ENCODE measurements around the gene OR6P1. TPM values are rescaled to one million over a fixed set of nuclear protein-coding genes. Genes with fewer than 3 reads are reported as not detected.

Gene OR6P1, protein sequence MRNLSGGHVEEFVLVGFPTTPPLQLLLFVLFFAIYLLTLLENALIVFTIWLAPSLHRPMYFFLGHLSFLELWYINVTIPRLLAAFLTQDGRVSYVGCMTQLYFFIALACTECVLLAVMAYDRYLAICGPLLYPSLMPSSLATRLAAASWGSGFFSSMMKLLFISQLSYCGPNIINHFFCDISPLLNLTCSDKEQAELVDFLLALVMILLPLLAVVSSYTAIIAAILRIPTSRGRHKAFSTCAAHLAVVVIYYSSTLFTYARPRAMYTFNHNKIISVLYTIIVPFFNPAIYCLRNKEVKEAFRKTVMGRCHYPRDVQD
- not detected for polyA plus RNA-seq (2012; ENCODE audit: low read depth, missing spikeins)

DNA sequence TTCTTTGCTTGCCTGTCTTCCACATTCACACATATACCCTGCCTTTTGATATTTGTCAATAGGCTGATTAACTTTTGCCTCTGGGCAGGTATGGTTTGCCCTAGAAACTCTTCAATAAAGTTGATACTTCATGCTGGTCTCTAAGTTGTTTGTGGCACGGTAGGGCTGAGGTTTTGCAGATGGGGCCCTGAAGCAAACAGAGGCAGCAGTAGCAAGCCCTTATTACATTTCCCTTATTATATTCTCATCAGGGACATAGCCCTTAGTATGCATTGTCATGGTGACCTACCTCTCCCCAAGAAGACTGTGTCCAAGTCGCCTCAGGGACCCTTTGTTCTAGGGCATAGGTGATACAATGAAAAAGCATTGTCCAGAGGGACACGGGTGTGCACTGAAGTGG is at the start of gene OR6P1:
TSS of gene OR6P1 (minus strand) at position 101 of the 400 bp plus-strand sequence. CDS start 6,976 bp downstream, outside the sequence.
- no peak for TF ChIP-seq SPI1 (IDR thresholded peaks at IDR 0.05; ENCODE audit: low read depth, low read length)
- no peak for TF ChIP-seq POLR2A (IDR thresholded peaks at IDR 0.05; ENCODE audit: low read depth, low read length)
- no peak for TF ChIP-seq PAX5 (IDR thresholded peaks at IDR 0.05; ENCODE audit: insufficient read depth, low read length, severe bottlenecking)
- TF ChIP-seq POU2F2 (IDR thresholded peaks at IDR 0.05; ENCODE audit: low read depth, low read length): no peak
- DNase-seq (ENCODE audit: insufficient read length, low spot score) (no peak), FAIRE-seq (no peak)

DNA sequence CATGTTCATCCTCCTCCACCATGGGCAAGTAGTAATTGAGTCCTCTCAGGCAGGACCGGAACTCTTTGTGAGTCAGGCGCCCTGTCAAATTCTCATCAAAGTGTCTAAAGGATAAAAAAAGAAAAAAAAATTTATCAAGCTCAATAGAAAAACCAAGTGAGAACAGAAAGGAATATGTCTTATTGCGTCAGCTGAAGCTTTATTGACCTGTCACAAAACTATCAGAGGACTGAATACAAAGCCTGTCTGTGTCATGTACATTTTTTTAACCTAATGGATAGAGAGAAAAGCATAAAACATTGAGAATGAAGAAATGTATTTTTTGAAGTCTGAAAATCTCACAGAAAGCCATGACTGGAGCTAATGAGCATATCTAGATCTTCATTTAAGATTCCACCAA is 43.4 kb upstream of the OR6P1 start:
- DNase-seq (ENCODE audit: insufficient read length, low spot score) (no peak), FAIRE-seq (no peak)
- TF ChIP-seq PAX5 (IDR thresholded peaks at IDR 0.05; ENCODE audit: insufficient read depth, low read length, severe bottlenecking) (no peak), POLR2A (IDR thresholded peaks at IDR 0.05; ENCODE audit: low read depth, low read length) (no peak), POLR2AphosphoS5 (IDR thresholded peaks at IDR 0.05; ENCODE audit: low read depth, low read length) (no peak), POU2F2 (IDR thresholded peaks at IDR 0.05; ENCODE audit: low read depth, low read length) (no peak), TAF1 (IDR thresholded peaks at IDR 0.05; ENCODE audit: low read depth, low read length) (no peak), SPI1 (IDR thresholded peaks at IDR 0.05; ENCODE audit: low read depth, low read length) (no peak)

DNA sequence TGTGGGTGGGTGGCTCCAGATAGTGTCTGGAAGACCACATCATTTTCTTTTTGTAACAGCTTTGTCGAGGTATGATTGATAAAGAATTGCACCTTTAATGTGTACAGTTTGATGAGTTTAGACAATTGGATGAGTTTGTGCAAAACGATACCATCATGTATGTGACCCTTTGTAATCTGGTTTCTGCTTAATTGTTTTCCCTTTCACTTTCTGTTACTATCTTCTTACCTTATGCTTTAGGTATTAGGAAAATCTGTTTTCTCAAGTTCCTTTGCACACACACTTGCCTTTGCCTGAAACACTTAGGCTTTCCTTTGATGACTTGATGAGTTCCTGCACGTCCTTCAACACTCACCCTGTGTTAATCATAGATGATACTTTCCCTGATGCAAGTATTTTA is 41.5 kb upstream of the OR6P1 start:
- FAIRE-seq (no peak), DNase-seq (ENCODE audit: insufficient read length, low spot score) (no peak)
- TF ChIP-seq POLR2A (IDR thresholded peaks at IDR 0.05; ENCODE audit: low read depth, low read length) (no peak), PAX5 (IDR thresholded peaks at IDR 0.05; ENCODE audit: insufficient read depth, low read length, severe bottlenecking) (no peak), TAF1 (IDR thresholded peaks at IDR 0.05; ENCODE audit: low read depth, low read length) (no peak), POLR2AphosphoS5 (IDR thresholded peaks at IDR 0.05; ENCODE audit: low read depth, low read length) (no peak), POU2F2 (IDR thresholded peaks at IDR 0.05; ENCODE audit: low read depth, low read length) (no peak)

- FAIRE-seq (no peak), DNase-seq (ENCODE audit: insufficient read length, low spot score) (no peak)
- TF ChIP-seq POU2F2 (IDR thresholded peaks at IDR 0.05; ENCODE audit: low read depth, low read length) (no peak), POLR2A (IDR thresholded peaks at IDR 0.05; ENCODE audit: low read depth, low read length) (no peak), PAX5 (IDR thresholded peaks at IDR 0.05; ENCODE audit: insufficient read depth, low read length, severe bottlenecking) (no peak), TAF1 (IDR thresholded peaks at IDR 0.05; ENCODE audit: low read depth, low read length) (no peak), SPI1 (IDR thresholded peaks at IDR 0.05; ENCODE audit: low read depth, low read length) (no peak), POLR2AphosphoS5 (IDR thresholded peaks at IDR 0.05; ENCODE audit: low read depth, low read length) (no peak)
Observed at GRCh38 chr1:158607296-158607695, 36.9 kb upstream of the OR6P1 start.

DNA sequence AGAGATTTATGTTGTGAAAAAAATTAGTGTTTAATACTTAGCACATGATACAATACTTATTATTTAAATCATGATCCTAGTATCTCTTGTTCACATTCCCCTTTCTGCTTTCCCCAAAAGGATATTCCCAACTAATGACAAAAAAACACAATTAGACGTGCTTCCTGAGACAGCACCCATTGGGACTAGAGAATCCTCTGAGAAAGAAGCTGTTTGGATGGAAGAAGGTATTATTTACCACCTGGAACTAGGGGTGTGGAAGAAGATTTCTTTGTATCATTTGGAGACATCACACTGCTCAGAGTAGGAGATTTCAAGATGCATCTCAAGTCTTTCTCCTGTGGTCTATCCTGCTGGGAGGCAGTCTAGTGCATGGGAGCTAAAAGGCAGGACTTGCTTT is 34.6 kb upstream of the OR6P1 start, which contains the start of gene OR10Z1:
TSS of gene OR10Z1 (plus strand) at position 301 of the 400 bp plus-strand sequence. CDS start 1,171 bp downstream, outside the sequence.
- FAIRE-seq (no peak), DNase-seq (ENCODE audit: insufficient read length, low spot score) (no peak)
- TF ChIP-seq SPI1 (IDR thresholded peaks at IDR 0.05; ENCODE audit: low read depth, low read length) (no peak), POLR2A (IDR thresholded peaks at IDR 0.05; ENCODE audit: low read depth, low read length) (no peak), POLR2AphosphoS5 (IDR thresholded peaks at IDR 0.05; ENCODE audit: low read depth, low read length) (no peak), TAF1 (IDR thresholded peaks at IDR 0.05; ENCODE audit: low read depth, low read length) (no peak), PAX5 (IDR thresholded peaks at IDR 0.05; ENCODE audit: insufficient read depth, low read length, severe bottlenecking) (no peak), POU2F2 (IDR thresholded peaks at IDR 0.05; ENCODE audit: low read depth, low read length) (no peak)

DNA sequence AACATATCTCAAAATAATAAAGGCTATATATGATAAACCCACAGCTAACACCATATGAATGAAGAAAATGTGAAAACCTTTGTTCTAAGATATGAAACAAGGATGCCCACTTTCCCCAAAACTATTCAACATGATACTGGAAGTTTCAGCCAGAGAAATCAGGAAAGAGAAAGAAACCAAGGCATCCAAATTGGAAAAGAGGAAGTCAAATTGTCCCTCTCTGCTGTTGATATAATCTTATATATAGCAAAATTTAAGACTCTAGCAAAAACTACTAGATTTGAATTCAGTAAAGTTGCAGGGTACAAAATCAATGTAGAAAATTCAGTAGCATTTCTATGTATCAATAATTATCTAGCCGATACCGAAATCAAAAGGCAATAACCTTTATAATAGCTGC is 30.4 kb upstream of the OR6P1 start:
- DNase-seq (ENCODE audit: insufficient read length, low spot score) (no peak), FAIRE-seq (no peak)
- TF ChIP-seq POLR2A (IDR thresholded peaks at IDR 0.05; ENCODE audit: low read depth, low read length) (no peak), SPI1 (IDR thresholded peaks at IDR 0.05; ENCODE audit: low read depth, low read length) (peak; percentile 6; the same call in 1 of the 2 replicates), PAX5 (IDR thresholded peaks at IDR 0.05; ENCODE audit: insufficient read depth, low read length, severe bottlenecking) (no peak), POU2F2 (IDR thresholded peaks at IDR 0.05; ENCODE audit: low read depth, low read length) (no peak), TAF1 (IDR thresholded peaks at IDR 0.05; ENCODE audit: low read depth, low read length) (no peak), POLR2AphosphoS5 (IDR thresholded peaks at IDR 0.05; ENCODE audit: low read depth, low read length) (no peak)

DNA sequence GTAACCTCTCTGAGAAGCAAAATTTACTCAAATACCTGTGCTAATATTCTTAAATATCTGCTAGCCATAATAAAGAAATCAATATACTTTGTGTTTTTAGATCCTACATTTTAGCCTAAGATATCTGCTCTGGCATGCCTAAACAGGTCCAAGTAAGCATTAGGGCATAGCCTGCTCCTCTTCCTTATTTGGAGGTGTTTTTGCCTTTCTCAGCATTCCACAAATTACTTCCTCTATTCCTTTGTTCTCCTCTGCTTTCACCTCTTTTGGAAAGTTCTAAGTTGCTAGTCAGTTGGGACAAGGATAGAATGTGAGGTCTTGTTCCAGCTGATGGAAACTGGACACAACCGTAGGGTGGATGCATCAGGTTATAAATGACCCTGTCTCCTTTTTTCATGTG is 16.6 kb upstream of the OR6P1 start:
- FAIRE-seq (no peak), DNase-seq (ENCODE audit: insufficient read length, low spot score) (no peak)
- no peak for TF ChIP-seq PAX5 (IDR thresholded peaks at IDR 0.05; ENCODE audit: insufficient read depth, low read length, severe bottlenecking)

DNA sequence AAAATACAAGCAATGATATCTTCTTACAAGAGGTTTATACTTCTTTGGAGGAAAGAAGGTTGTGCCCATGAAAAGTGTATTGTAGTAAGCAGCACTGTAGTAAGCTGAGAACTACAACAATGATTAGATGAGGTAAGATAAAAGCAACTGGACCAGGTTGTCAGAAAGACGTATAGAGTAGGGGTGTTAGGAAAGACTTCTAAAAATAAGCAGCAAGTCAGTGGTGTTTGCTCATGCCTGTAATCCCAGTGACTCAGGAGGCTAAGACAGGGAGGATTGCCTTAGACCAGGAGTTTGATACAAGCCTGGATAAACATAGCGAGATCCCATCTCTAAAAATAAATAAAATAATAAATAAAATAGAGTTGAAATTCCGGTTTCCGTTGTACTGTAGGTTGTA is 13.6 kb upstream of the OR6P1 start:
- no peak for TF ChIP-seq TAF1 (IDR thresholded peaks at IDR 0.05; ENCODE audit: low read depth, low read length)
- TF ChIP-seq SPI1 (IDR thresholded peaks at IDR 0.05; ENCODE audit: low read depth, low read length): no peak
- TF ChIP-seq POU2F2 (IDR thresholded peaks at IDR 0.05; ENCODE audit: low read depth, low read length): no peak
- no peak for TF ChIP-seq POLR2AphosphoS5 (IDR thresholded peaks at IDR 0.05; ENCODE audit: low read depth, low read length)
- TF ChIP-seq POLR2A (IDR thresholded peaks at IDR 0.05; ENCODE audit: low read depth, low read length): no peak
- TF ChIP-seq PAX5 (IDR thresholded peaks at IDR 0.05; ENCODE audit: insufficient read depth, low read length, severe bottlenecking): no peak
- DNase-seq (ENCODE audit: insufficient read length, low spot score) (no peak), FAIRE-seq (no peak)

GRCh38 chr1:158579733-158580132 is 9.4 kb upstream of the OR6P1 start, which contains the start of gene OR10X1:
TSS of gene OR10X1 (minus strand) at chr1:158579899. CDS start at chr1:158579899, 0 bp downstream.
- no peak for DNase-seq (ENCODE audit: insufficient read length, low spot score)
- FAIRE-seq: no peak
- no peak for TF ChIP-seq TAF1 (IDR thresholded peaks at IDR 0.05; ENCODE audit: low read depth, low read length)
- no peak for TF ChIP-seq POU2F2 (IDR thresholded peaks at IDR 0.05; ENCODE audit: low read depth, low read length)
- TF ChIP-seq PAX5 (IDR thresholded peaks at IDR 0.05; ENCODE audit: insufficient read depth, low read length, severe bottlenecking): no peak
- no peak for TF ChIP-seq SPI1 (IDR thresholded peaks at IDR 0.05; ENCODE audit: low read depth, low read length)
- TF ChIP-seq POLR2AphosphoS5 (IDR thresholded peaks at IDR 0.05; ENCODE audit: low read depth, low read length): no peak
- TF ChIP-seq POLR2A (IDR thresholded peaks at IDR 0.05; ENCODE audit: low read depth, low read length): no peak

GRCh38 chr1:158577561-158577960 is 7.2 kb upstream of the OR6P1 start:
- no peak for DNase-seq (ENCODE audit: insufficient read length, low spot score)
- no peak for FAIRE-seq
- no peak for TF ChIP-seq POLR2A (IDR thresholded peaks at IDR 0.05; ENCODE audit: low read depth, low read length)
- no peak for TF ChIP-seq PAX5 (IDR thresholded peaks at IDR 0.05; ENCODE audit: insufficient read depth, low read length, severe bottlenecking)
- no peak for TF ChIP-seq SPI1 (IDR thresholded peaks at IDR 0.05; ENCODE audit: low read depth, low read length)
- no peak for TF ChIP-seq TAF1 (IDR thresholded peaks at IDR 0.05; ENCODE audit: low read depth, low read length)
- no peak for TF ChIP-seq POLR2AphosphoS5 (IDR thresholded peaks at IDR 0.05; ENCODE audit: low read depth, low read length)
- TF ChIP-seq POU2F2 (IDR thresholded peaks at IDR 0.05; ENCODE audit: low read depth, low read length): no peak
